ENCODE data around the gene BCO2. TPM values are rescaled to one million over a fixed set of nuclear protein-coding genes. Genes with fewer than 3 reads are reported as not detected.

BCO2 gene
- polyA plus RNA-seq, 2 donors: 9.1 to 11.1 TPM

GRCh38 chr11:112229159-112229558 is 53.8 kb downstream of the BCO2 start:
- no peaks in the 10 kb centered on the region for H3K27me3 ChIP-seq (ENCODE audit: control insufficient read depth in 1 of 2, insufficient read depth in 2 of 2, low read length in 2 of 2)
- no peak overlapping the region for H3K4me3 ChIP-seq (ENCODE audit: low read depth in 1 of 2, low read length in 2 of 2)
- H3K36me3 ChIP-seq (ENCODE audit: control insufficient read depth in 2 of 2, insufficient read depth in 2 of 2, low read length in 1 of 2): peaks cover 0 to 2% of the 10 kb centered on the region in 2 donors
- 89 to 95% methylated on average over 7 of the region's 7 CpGs for WGBS, 2 donors
- no peaks in the 10 kb centered on the region for H3K9me3 ChIP-seq (ENCODE audit: control insufficient read depth in 2 of 2, insufficient read depth in 1 of 2, low read depth in 1 of 2, low read length in 1 of 2)
- H3K4me1 ChIP-seq (ENCODE audit: control insufficient read depth in 2 of 2, insufficient read depth in 2 of 2, low read length in 1 of 2): no peaks in the 10 kb centered on the region
- no peak overlapping the region for H3K27ac ChIP-seq (ENCODE audit: low read depth in 2 of 2, low read length in 1 of 2)

DNA sequence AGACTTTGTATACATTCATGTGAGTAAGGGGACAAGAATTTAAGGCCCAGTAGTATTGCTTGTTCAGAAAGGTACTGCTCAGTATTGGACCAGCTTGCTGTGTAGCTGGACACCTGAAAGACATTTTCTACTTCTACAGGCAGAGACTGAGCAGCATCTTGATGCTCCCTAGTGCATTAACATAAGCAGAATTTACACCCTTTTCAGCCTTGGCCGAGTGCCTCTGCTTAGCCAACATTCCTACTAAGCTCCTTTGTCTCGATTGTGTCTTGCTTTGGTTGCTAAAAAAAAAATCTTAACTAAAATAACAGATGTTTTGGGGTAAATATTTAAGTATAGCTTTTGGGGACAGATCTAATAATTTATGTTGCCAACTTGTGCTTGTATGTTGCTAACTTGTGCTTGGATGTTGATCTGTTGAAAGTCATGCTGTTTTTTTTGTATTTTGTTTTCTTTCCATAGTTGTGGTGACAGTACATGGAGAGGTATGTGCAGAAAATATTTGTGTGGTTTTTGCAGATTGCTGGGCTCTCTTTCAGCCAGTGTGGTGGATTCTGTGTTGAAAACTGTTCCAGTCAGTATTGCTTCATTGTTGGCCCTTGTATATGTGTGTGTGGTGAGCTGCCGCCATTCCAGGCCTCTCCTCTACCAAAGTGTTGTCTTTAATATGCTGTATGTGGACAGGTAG is 54.6 kb downstream of the BCO2 start:
- no peaks in the 10 kb centered on the region for H3K27me3 ChIP-seq (ENCODE audit: control insufficient read depth in 1 of 2, insufficient read depth in 2 of 2, low read length in 2 of 2)
- H3K9me3 ChIP-seq (ENCODE audit: control insufficient read depth in 2 of 2, insufficient read depth in 1 of 2, low read depth in 1 of 2, low read length in 1 of 2): no peaks in the 10 kb centered on the region
- 68 to 76% methylated on average over 3 of the region's 3 CpGs for WGBS, 2 donors
- no peak overlapping the region for H3K27ac ChIP-seq (ENCODE audit: low read depth in 2 of 2, low read length in 1 of 2)
- no peak overlapping the region for H3K4me3 ChIP-seq (ENCODE audit: low read depth in 1 of 2, low read length in 2 of 2)
- peaks cover 0 to 2% of the 10 kb centered on the region in 2 donors for H3K36me3 ChIP-seq (ENCODE audit: control insufficient read depth in 2 of 2, insufficient read depth in 2 of 2, low read length in 1 of 2)
- H3K4me1 ChIP-seq (ENCODE audit: control insufficient read depth in 2 of 2, insufficient read depth in 2 of 2, low read length in 1 of 2): no peaks in the 10 kb centered on the region

DNA sequence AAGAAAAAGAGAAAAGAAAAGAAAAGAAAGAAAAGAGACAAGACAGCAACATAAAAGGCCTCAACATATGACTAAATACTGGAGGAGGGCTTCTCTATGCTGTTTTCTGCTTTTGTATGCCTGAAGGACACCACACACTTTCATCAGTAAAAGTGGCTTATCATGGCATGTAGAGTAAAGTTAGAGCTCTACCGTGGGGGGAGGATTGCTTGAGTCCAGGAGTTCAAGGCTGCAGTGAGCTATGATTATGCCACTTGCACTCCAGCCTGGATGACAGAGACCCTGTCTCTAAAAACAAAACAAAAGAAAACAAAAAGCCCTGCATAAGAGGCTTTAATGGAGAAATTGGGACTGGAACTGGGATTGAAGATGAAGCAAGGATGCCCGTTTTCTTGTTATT is 56.6 kb downstream of the BCO2 start:
- WGBS, 2 donors: 75 to 81% methylated on average over 2 of the region's 2 CpGs

GRCh38 chr11:112235750-112236390 is 60.6 kb downstream of the BCO2 start:
- Histone ChIP-seq H3K4me1 (ENCODE audit: control insufficient read depth in 2 of 2, insufficient read depth in 2 of 2, low read length in 1 of 2) (no peaks in the 10 kb centered on the region), H3K9me3 (ENCODE audit: control insufficient read depth in 2 of 2, insufficient read depth in 1 of 2, low read depth in 1 of 2, low read length in 1 of 2) (no peaks in the 10 kb centered on the region), H3K27me3 (ENCODE audit: control insufficient read depth in 1 of 2, insufficient read depth in 2 of 2, low read length in 2 of 2) (no peaks in the 10 kb centered on the region), H3K27ac (ENCODE audit: low read depth in 2 of 2, low read length in 1 of 2) (no peak overlapping the region), H3K4me3 (ENCODE audit: low read depth in 1 of 2, low read length in 2 of 2) (no peak overlapping the region), H3K36me3 (ENCODE audit: control insufficient read depth in 2 of 2, insufficient read depth in 2 of 2, low read length in 1 of 2) (peaks cover 0 to 8% of the 10 kb centered on the region in 2 donors)
- 94 to 95% methylated on average over 8 of the region's 8 CpGs for WGBS, 2 donors

More for the DNA sequence above, 56.6 kb downstream of the BCO2 start:
- Histone ChIP-seq H3K27ac (ENCODE audit: low read depth in 2 of 2, low read length in 1 of 2) (no peak overlapping the region), H3K27me3 (ENCODE audit: control insufficient read depth in 1 of 2, insufficient read depth in 2 of 2, low read length in 2 of 2) (no peaks in the 10 kb centered on the region), H3K4me3 (ENCODE audit: low read depth in 1 of 2, low read length in 2 of 2) (no peak overlapping the region), H3K9me3 (ENCODE audit: control insufficient read depth in 2 of 2, insufficient read depth in 1 of 2, low read depth in 1 of 2, low read length in 1 of 2) (no peaks in the 10 kb centered on the region), H3K36me3 (ENCODE audit: control insufficient read depth in 2 of 2, insufficient read depth in 2 of 2, low read length in 1 of 2) (peaks cover 0 to 8% of the 10 kb centered on the region in 2 donors), H3K4me1 (ENCODE audit: control insufficient read depth in 2 of 2, insufficient read depth in 2 of 2, low read length in 1 of 2) (no peaks in the 10 kb centered on the region)

DNA sequence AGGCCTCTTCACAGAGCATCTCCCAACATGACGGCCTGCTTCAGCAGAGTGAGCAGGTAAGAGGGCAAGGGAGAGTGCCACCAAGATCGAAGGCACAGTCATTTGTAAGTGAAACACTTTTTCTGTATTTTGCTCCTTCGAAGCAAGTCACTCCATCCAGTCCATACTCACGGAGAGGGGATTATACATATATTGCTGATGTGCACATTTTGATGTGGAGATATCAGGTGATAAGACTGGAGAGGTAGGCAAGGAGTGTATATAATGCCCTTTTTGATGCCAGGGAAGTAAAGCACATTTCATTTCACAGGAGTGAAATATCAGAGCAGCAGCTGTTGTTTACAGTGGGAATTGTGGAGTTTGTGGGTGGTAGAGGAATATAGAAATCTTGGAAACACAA is 62.1 kb downstream of the BCO2 start:
- Histone ChIP-seq H3K4me1 (ENCODE audit: control insufficient read depth in 2 of 2, insufficient read depth in 2 of 2, low read length in 1 of 2) (no peaks in the 10 kb centered on the region), H3K27ac (ENCODE audit: low read depth in 2 of 2, low read length in 1 of 2) (no peak overlapping the region), H3K9me3 (ENCODE audit: control insufficient read depth in 2 of 2, insufficient read depth in 1 of 2, low read depth in 1 of 2, low read length in 1 of 2) (no peaks in the 10 kb centered on the region), H3K27me3 (ENCODE audit: control insufficient read depth in 1 of 2, insufficient read depth in 2 of 2, low read length in 2 of 2) (no peaks in the 10 kb centered on the region), H3K4me3 (ENCODE audit: low read depth in 1 of 2, low read length in 2 of 2) (no peak overlapping the region), H3K36me3 (ENCODE audit: control insufficient read depth in 2 of 2, insufficient read depth in 2 of 2, low read length in 1 of 2) (peaks cover 0 to 8% of the 10 kb centered on the region in 2 donors)
- 93 to 97% methylated on average over 4 of the region's 4 CpGs for WGBS, 2 donors

DNA sequence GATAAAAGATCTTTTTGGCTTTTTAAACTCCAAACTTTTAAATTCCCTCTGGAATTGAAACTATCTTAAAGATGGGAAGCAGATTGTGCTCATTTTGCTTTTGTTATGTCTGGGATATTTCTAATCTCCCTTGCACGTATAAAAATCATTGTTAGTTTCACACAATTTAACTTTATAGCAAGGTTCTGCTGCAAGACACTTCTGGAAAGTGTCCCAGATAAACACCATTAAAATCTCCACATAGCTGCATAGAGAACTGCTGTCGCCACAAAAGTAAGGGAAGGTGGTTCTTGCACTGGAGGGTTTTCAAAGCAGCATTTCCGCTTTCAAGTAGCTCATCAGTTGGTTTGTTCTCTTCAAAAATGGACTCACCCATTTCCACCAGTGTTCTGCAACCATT is 62.7 kb downstream of the BCO2 start:
- Histone ChIP-seq H3K4me1 (ENCODE audit: control insufficient read depth in 2 of 2, insufficient read depth in 2 of 2, low read length in 1 of 2) (no peaks in the 10 kb centered on the region), H3K27me3 (ENCODE audit: control insufficient read depth in 1 of 2, insufficient read depth in 2 of 2, low read length in 2 of 2) (no peaks in the 10 kb centered on the region), H3K27ac (ENCODE audit: low read depth in 2 of 2, low read length in 1 of 2) (no peak overlapping the region), H3K9me3 (ENCODE audit: control insufficient read depth in 2 of 2, insufficient read depth in 1 of 2, low read depth in 1 of 2, low read length in 1 of 2) (no peaks in the 10 kb centered on the region), H3K4me3 (ENCODE audit: low read depth in 1 of 2, low read length in 2 of 2) (no peak overlapping the region), H3K36me3 (ENCODE audit: control insufficient read depth in 2 of 2, insufficient read depth in 2 of 2, low read length in 1 of 2) (peaks cover 0 to 8% of the 10 kb centered on the region in 2 donors)
- WGBS, 2 donors: 91 to 94% methylated on average over 3 of the region's 3 CpGs

- H3K4me3 ChIP-seq (ENCODE audit: low read depth in 1 of 2, low read length in 2 of 2): no peak overlapping the region
- H3K27me3 ChIP-seq (ENCODE audit: control insufficient read depth in 1 of 2, insufficient read depth in 2 of 2, low read length in 2 of 2): no peaks in the 10 kb centered on the region
- H3K27ac ChIP-seq (ENCODE audit: low read depth in 2 of 2, low read length in 1 of 2): no peak overlapping the region
- H3K9me3 ChIP-seq (ENCODE audit: control insufficient read depth in 2 of 2, insufficient read depth in 1 of 2, low read depth in 1 of 2, low read length in 1 of 2): no peaks in the 10 kb centered on the region
- H3K36me3 ChIP-seq (ENCODE audit: control insufficient read depth in 2 of 2, insufficient read depth in 2 of 2, low read length in 1 of 2): peaks cover 0 to 2% of the 10 kb centered on the region in 2 donors
- WGBS, 2 donors: 60 to 76% methylated on average over 3 of the region's 3 CpGs
- no peaks in the 10 kb centered on the region for H3K4me1 ChIP-seq (ENCODE audit: control insufficient read depth in 2 of 2, insufficient read depth in 2 of 2, low read length in 1 of 2)
Observed at GRCh38 chr11:112241486-112241885, 66.2 kb downstream of the BCO2 start.

DNA sequence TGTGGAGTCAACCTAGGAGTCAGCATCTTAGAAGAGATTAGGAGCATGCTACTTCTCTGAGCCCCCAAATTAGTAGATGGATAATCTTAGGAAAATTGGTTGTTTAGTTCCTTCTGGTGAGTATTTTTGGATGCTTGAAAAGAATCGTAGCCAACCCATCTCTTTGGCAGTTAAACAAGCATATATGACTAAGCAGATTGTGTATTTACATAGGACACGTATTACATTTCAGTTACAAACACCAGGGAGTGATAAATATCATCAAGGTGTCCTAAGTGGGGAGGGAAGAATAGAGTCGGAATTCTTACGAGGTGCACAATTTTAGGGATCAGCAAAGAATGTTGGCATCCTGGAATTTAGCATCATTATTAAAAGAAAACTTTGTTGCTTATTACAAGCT is 71.9 kb downstream of the BCO2 start:
- H3K9me3 ChIP-seq (ENCODE audit: control insufficient read depth in 2 of 2, insufficient read depth in 1 of 2, low read depth in 1 of 2, low read length in 1 of 2): no peaks in the 10 kb centered on the region
- no peaks in the 10 kb centered on the region for H3K27me3 ChIP-seq (ENCODE audit: control insufficient read depth in 1 of 2, insufficient read depth in 2 of 2, low read length in 2 of 2)
- no peak overlapping the region for H3K4me3 ChIP-seq (ENCODE audit: low read depth in 1 of 2, low read length in 2 of 2)
- no peaks in the 10 kb centered on the region for H3K4me1 ChIP-seq (ENCODE audit: control insufficient read depth in 2 of 2, insufficient read depth in 2 of 2, low read length in 1 of 2)
- no peaks in the 10 kb centered on the region for H3K36me3 ChIP-seq (ENCODE audit: control insufficient read depth in 2 of 2, insufficient read depth in 2 of 2, low read length in 1 of 2)
- H3K27ac ChIP-seq (ENCODE audit: low read depth in 2 of 2, low read length in 1 of 2): no peak overlapping the region
- WGBS, 2 donors: 38 to 50% methylated on average over 4 of the region's 4 CpGs

DNA sequence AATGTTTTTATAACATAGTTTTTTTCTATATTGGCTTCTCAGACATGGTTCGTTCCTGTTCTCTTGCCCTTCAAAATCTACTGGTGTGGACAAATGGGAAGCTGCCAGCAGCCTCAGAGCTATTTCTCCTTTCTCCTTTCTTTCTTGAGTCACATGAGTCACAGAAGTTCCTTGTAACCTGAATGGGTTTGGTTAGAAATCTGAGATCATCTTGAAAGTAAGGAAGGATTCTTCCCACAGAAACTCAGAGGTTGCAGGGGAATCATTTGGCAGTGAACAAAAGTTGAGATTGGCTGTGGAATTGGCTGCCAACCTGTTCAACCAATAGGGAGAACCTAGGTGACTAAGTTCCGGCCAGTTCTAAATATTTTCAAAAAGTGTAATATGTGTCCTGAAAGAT is 72.9 kb downstream of the BCO2 start:
- Histone ChIP-seq H3K36me3 (ENCODE audit: control insufficient read depth in 2 of 2, insufficient read depth in 2 of 2, low read length in 1 of 2) (no peaks in the 10 kb centered on the region), H3K27me3 (ENCODE audit: control insufficient read depth in 1 of 2, insufficient read depth in 2 of 2, low read length in 2 of 2) (no peaks in the 10 kb centered on the region), H3K9me3 (ENCODE audit: control insufficient read depth in 2 of 2, insufficient read depth in 1 of 2, low read depth in 1 of 2, low read length in 1 of 2) (no peaks in the 10 kb centered on the region), H3K4me1 (ENCODE audit: control insufficient read depth in 2 of 2, insufficient read depth in 2 of 2, low read length in 1 of 2) (no peaks in the 10 kb centered on the region), H3K4me3 (ENCODE audit: low read depth in 1 of 2, low read length in 2 of 2) (no peak overlapping the region), H3K27ac (ENCODE audit: low read depth in 2 of 2, low read length in 1 of 2) (no peak overlapping the region)
- WGBS, 2 donors: 81 to 84% methylated on average over 2 of the region's 2 CpGs

Data from esophagus (tissue), 2 donors.